PFSK-1 (cell line): ENCODE data around the gene TMEM52.

Experiments
- FOXP2 ChIP-seq: optimal IDR thresholded peaks from 2 replicates; pipeline ENCODE3; 2011; ENCODE audit warnings: borderline replicate concordance, control low read depth, inconsistent platforms; ENCODE audit not compliant: insufficient read depth; ENCODE audit errors: extremely low read length, extremely low read depth
- POLR2AphosphoS5 ChIP-seq: IDR thresholded peaks from 2 replicates; pipeline ENCODE4 v1.6.1; 2012; ENCODE audit warnings: low read depth, mild to moderate bottlenecking, control low read depth, low read length, moderate library complexity
- REST ChIP-seq, 2 experiments: IDR thresholded peaks; 2 replicates each; pipeline versions ENCODE4 v1.6.1 to v1.8.0; 2011 to 2012; ENCODE audit warnings: low read depth in 2 of 2, low read length in 2 of 2, control low read depth in 1 of 2, inconsistent platforms in 1 of 2, mild to moderate bottlenecking in 1 of 2, moderate library complexity in 1 of 2; ENCODE audit not compliant: insufficient read depth in 1 of 2
- SIN3A ChIP-seq: IDR thresholded peaks from 2 replicates; pipeline ENCODE4 v1.6.1; 2012; ENCODE audit warnings: mild to moderate bottlenecking, low read length, moderate library complexity, borderline replicate concordance; ENCODE audit not compliant: insufficient read depth
- TAF1 ChIP-seq: IDR thresholded peaks from 2 replicates; pipeline ENCODE4 v1.6.1; 2012; ENCODE audit warnings: low read length, control low read depth, borderline replicate concordance; ENCODE audit not compliant: insufficient read depth

- TF ChIP-seq POLR2AphosphoS5 (no peak), TAF1 (no peak), FOXP2 (no peak), REST (IDR thresholded peaks at IDR 0.05; ENCODE audit: insufficient read depth in 1 of 2, low read depth in 2 of 2, low read length in 2 of 2) (no peak), SIN3A (no peak)
These were observed 18.6 kb upstream of the TMEM52 start for GRCh38 chr1:1937549-1938275.
